Activated CD8-positive, alpha-beta memory T cell treated with anti-CD3 and anti-CD28 coated beads for 24 hours (primary cell): Measurements from ENCODE around the gene TRAFD1.
A peak's percentile ranks its signal among the peaks of the same experiment; 100 is the strongest.

Experiments used
- DNase-seq: peaks from one replicate; pipeline ENCODE4 v3.0.0-alpha.2; 2020

Gene TRAFD1

DNA sequence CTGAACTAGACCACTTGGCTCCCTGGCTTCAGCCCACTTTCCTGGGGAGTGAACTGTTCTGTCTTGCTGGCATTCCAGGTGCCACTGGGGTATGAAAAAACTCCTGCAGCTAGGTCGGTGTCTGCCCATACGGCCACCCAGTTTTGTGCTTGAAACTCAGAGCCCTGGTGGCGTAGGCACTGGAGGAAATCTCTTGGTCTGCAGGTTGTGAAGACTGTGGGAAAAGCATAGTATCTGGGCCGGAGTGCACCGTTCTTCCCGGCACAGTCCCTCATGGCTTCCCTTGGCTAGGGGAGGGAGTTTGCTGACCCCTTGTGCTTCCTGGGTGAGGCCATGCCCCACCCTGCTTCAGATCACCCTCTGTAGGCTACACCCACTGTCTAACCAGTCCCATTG is 33.8 kb downstream of the TRAFD1 start:
- no peak for DNase-seq

GRCh38 chr12:112160611-112161010 is 35.3 kb downstream of the TRAFD1 start:
- no peak for DNase-seq

GRCh38 chr12:112161711-112162110 is 36.4 kb downstream of the TRAFD1 start:
- no peak for DNase-seq

GRCh38 chr12:112162241-112162790 is 37.0 kb downstream of the TRAFD1 start:
- DNase-seq, result no peak

- no peak for DNase-seq
Observed at GRCh38 chr12:112163056-112163455, 37.7 kb downstream of the TRAFD1 start.

DNA sequence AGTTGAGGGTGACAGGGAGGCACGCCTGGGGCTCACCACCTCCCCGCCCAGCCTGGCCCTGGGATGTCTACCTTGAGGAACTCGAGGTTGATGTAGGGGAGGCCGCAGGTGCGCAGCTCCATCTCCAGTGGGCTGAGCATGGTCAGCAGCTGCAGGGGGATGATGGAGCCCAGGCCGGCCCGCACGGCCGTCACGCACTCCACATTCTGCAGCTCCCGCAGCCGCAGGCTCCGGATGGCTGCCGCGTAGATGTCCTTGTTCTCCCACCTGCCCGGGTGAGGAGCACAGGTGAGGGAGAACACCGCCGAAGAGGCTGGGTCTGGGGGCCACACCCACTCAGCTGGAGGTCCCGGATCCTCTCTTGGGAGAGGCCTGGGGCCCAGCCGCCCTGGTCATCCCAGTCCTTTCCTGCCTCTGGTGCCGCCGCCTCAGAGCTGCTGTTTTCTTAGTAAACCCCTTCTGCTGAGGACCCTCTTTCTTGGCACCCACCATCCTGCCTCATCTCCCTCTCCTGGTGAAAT is 38.2 kb downstream of the TRAFD1 start:
- DNase-seq, result no peak

DNA sequence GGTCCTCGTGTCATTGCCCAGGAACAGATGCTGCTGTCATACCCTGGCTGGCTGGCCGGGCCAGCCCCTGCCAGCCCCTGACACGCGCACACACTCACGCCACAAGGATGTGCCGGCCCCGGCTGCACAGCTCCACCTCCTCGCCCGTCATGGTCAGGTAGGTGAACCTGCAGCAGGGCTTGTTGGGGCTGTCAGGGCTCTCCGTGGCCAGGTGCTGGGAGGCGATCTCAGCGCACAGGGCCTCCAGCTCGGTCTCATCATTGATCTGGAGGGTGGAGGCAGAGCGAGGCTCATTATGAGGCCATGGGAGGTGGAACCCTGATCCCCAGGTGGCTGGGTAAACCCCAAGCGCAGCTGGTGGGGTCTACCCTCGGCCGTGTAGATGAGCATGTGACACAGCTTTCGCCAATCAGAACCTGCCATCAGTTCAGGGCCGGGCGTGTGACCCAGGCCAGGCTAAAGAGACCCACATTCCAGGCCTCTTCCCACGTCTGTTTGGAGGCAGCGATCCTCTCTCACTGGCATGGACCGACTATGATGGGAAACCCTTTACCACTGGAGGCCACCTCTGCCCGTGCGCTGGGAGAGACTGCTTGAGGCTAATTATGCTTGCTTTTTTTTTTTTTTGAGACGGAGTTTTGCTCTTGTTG is 38.8 kb downstream of the TRAFD1 start:
- no peak for DNase-seq

DNA sequence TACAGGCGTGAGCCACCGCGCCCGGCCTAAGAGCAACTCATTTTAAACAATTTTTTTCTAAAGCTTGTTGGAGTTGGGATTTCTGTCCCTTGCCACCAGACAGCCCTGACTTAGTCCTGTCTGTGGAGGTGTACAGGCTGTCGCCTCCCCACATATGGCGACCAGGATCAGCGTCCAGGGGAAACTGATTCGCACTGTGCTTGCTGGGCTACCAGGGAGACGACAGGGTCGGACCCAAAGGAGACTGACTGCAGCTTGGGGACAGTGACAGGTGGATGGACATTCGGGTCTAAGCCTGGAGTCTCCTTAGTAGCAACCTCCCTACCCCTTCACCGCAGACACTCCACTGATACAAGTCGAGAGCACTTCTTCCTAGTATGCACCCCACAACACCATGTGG is 40.3 kb downstream of the TRAFD1 start:
- no peak for DNase-seq

GRCh38 chr12:112166051-112167015 is 41.0 kb downstream of the TRAFD1 start:
- no peak for DNase-seq

- no peak for DNase-seq
Observed at GRCh38 chr12:112167031-112167461, 41.7 kb downstream of the TRAFD1 start.

GRCh38 chr12:112167718-112168525 is 42.6 kb downstream of the TRAFD1 start:
- DNase-seq, result no peak

- DNase-seq, result no peak
Observed at GRCh38 chr12:112168561-112168971, 43.2 kb downstream of the TRAFD1 start.

- no peak for DNase-seq
Observed at GRCh38 chr12:112169161-112169872, 44.0 kb downstream of the TRAFD1 start.

DNA sequence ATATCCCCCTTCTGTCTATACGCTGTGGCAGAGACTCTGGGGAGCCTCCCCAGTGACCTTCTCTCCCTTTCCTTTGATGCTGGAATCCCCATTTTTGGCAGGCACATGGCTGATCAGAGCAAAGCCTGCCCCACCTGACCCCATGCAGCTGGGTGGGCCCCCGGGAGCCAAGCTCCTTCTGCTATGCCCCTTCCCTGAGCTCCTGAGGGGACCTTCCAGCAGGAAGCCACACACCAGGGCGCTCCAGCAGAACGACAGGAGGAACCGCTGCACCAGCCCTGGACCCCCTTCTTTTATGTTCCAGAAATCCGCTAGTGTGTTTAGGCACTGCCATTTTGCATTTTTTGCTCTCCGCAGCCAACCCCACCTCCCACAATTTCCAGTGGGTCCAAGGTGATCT is 44.6 kb downstream of the TRAFD1 start:
- no peak for DNase-seq

DNA sequence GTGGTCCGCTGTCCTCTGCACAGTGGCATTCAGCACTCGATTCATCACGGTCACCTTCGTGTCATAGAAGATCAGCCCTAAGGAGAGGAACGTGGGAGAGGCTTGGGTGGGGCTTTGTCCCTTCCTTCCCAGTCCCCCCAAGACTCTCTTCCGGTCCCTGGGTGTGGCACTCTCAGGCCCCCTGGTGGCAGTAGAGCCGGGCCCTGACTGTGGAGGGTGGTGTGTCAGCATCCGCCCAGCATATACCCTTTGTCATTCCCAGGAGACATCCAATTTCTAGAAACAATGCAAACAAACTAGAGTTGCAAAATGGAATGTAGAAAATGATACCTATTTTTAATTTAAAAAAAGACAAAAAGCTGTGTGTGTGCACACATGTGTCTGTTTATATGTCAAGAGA is 45.0 kb downstream of the TRAFD1 start:
- peak; percentile 65 for DNase-seq

GRCh38 chr12:112170971-112171596 is 45.7 kb downstream of the TRAFD1 start:
- DNase-seq, result no peak

DNA sequence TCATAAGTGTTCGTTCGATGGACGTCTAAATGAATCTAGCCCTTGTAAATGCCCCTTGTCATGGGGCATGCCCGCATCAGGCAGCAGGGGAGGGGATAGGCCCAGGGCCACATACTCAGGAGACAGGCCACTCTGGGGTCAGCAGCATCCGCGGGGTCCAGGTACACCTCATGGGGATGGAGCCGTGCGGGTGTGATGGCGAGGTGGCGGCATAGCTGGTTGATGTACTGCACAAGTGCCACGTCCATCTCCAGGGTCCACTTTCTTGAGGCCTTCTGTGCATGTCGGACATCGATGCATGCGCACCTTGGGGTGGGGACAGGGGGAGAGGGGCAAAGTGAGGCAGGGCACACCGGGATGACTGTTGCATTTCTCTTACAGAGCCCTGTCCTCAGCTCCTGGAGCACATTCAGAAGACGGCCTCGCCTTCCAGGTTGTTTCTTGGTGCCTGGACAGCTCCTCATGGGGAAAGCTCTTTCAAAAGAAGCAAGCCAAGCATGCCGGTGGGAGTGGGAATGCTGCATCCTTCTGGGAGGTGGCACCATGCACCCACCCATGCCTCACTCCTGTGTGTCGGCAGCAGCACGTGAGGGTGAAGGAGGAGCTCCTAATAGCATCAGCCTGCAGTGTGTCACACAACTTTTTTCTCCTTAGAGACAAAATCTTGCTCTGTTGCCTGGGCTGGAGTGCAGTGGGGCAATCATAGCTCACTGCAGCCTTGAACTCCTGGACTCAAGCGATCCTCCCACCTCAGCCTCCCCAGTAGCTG is 47.4 kb downstream of the TRAFD1 start:
- DNase-seq, result no peak

- no peak for DNase-seq
Observed at GRCh38 chr12:112175361-112176155, 50.2 kb downstream of the TRAFD1 start.

DNA sequence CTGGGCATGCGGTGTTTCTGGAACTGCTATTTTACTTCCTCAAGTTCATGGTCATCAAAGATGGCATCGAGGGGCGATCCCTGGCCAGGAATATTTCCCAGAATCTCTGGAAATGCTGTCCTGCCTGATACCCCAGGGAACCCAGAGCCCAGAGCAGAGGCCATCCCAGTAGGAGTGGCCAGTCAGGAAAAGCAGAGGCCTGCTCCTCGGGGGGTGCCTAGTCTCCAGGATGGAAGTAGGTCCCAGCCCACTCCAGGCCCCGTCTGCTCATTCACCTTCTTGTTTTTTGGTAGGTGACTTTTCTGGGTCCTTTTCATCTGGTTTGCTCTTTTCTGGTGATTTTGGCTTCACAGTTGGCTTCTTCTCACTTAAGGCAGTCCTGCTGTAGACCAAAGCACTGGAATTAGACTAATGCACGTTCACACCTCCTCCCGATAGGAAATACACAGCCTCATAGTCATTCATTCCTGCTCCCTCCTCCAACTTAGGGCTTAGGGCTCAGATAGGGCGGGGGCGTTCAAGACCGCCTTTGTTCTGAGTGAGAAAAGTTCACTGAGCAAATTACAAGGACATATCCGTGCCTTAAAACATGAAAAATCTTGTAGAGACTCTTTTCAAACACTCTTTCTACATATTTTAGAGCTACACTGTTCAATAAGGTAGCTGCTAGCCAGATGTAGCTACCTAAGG is 51.1 kb downstream of the TRAFD1 start:
- no peak for DNase-seq
